Measurements from ENCODE around the gene SLC35D3.
"Not testable (repeated sequence)": the region's sequence is repeated elsewhere in the genome, so short reads cannot be mapped to it uniquely, and the experiment has no call there.

SLC35D3 gene

GRCh38 chr6:136921936-136922684 is at the start of gene SLC35D3:
Gene SLC35D3, plus strand, starts transcription at chr6:136922301. Its CDS starts 128 bp downstream, at chr6:136922429.
- DNase-seq = no peak

DNA sequence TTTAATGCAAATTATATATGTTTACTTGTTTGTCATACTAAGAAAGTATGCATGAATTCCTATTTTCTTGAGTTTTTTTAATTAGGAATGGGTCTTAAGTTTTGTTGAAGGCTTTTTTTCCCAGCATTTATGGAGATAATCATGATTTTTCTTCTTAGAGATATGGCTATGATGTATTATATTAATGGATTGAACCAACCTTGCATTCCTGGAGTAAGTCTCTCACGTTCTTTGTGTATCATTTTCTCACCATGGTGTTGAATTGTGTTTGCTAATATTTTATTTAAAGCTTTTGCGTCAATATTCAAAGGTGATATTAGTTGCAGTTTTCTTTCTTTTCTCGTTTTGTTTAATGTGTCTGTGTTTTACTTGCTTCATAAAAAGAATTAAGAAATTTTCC is 48.4 kb upstream of the SLC35D3 start:
- DNase-seq = no peak

- not testable (repeated sequence) for DNase-seq
Observed at GRCh38 chr6:136876469-136876868, 45.6 kb upstream of the SLC35D3 start.

DNA sequence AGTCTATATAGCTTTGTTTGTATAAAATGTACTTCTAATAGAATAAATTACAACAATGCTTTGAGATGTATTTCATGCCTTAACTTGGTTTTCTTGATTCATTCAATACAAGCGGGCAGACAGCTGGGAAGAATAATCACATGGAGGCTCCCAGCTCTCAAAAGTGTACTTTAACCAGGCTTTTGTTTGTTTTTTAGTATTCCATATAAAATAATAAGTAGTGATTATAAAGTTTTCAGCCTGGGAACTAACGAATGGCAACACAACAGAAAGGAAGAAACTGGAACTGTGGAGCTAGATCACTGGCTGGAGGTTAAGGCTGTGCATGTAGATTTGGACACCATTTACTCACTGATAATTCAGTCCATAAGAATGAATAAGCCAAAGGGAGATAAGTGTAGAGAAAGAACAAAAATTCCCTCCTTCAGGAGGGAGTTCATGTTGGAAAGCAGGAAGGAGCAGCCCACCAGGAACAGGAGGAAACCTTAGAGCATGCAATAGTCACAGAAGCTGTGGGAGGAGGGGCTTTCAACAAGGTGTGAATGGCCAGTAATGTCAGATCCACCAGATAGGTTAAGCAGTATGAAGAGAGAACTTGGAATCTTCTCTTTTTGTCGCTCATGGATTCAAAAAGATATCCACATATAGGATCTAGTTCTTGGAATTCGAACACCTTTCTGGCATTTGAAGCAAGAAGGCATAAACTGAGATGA is 41.2 kb upstream of the SLC35D3 start:
- no peak for DNase-seq

- no peak for DNase-seq
Observed at GRCh38 chr6:136886091-136886490, 36.0 kb upstream of the SLC35D3 start.

GRCh38 chr6:136887953-136888352 is 34.1 kb upstream of the SLC35D3 start:
- DNase-seq = no peak

DNA sequence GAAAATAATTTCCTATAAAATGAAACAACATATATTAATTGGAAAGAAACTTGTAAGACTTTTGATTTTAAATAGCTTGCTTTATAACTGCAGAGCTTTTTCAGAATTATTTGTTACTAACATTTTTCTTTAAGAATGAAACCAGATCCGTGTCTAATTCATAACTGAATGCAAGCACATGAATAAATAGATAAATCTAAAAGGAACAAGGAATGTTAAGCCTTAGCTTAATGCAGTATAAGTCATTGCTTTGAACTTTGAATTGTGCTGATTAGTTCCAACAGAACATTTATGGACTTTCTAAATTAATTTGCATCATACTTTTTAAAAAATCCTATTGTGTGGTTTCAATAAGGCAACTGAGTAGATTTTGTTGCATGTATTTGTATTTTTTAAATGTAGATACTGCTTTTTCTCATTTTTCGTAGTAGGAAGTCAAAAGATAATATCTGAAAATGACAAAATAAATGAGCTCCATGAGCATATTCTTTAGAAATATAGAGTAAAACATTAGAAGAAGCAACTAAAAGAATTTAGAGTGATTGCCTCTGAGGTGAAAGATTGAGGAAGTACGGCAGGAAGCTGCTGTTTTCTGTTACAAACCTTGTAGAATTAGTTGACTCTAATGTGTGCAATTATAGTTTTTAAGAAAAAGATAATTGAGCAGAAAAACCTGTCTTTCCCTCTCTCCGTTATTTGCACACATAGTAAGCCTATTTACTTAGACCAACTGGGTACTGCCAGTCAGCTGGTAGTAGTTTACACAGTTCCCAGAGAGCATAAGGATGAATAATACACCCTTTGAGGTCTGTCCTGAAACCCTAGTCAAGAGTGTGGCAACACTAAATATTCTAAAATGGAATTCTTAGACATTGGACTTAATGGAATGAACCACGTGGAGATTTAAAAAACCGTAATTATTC is 32.6 kb upstream of the SLC35D3 start:
- no peak for DNase-seq

- DNase-seq = no peak
Observed at GRCh38 chr6:136890194-136890839, 31.8 kb upstream of the SLC35D3 start.

- DNase-seq = no peak
Observed at GRCh38 chr6:136890986-136891385, 31.1 kb upstream of the SLC35D3 start.

- DNase-seq = no peak
Observed at GRCh38 chr6:136893187-136893586, 28.9 kb upstream of the SLC35D3 start.

DNA sequence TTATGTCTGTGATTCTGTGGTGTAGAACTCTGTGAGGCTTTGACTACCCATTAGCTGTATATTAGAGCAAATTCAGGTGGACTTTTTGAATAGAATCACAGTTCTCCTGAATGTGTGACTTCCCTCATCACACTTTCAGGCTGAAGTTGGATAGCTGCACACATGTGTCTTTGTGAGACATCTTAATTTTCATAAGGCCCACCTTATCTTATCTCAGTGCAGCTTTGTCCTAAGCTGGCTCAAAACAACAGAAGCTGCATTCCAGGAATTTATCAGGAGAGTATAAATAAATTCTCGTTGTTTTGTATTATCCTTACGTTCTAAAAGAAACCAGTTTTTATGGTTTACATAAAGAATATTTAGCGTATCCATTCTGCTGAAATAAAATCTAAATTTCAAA is 26.2 kb upstream of the SLC35D3 start:
- no peak for DNase-seq

DNA sequence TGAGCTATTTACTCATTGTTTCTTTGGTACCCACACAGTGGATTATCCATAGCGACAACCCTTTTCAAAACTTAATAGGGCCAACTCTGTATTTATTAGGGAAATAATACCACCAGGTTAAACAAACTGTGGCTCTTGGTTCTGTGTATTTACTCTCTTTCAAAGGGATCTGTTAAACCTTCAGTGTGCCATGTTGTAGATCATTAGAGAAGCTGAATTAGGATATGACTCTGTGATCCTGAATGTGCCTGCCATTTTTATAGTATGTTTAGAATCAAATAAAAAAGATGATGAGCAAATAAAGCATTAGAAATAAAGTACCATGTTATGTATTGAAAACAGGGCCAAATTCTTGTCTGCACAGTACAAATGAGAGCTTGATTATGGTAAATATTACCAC is 25.0 kb upstream of the SLC35D3 start:
- no peak for DNase-seq

DNA sequence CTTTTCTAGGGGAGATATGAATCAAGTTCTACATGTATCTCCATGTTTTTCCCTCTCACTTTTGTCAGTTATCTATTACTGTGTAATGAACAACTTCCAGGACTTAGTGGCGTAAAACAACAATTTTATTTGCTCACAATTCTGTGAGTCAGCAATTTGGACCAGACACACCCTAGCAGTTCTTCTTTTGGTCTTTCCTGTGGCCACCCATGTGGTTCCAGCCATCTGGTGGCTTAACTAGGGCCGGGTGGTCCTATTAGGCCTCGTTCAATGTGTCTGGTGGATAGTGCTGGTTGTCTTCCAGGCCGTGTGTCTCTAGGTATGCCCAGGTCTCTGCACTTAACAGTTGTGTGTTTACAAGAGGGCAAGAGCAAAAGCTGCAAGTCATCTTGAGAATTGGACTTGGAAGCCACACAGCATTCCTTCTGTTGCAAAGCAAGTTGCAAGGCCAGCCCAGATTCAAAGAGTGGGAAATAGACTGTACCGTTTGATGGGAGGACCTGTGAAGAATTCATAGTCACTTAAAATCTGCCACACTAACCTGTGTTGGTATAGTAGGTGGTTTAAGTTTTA is 20.8 kb upstream of the SLC35D3 start:
- no peak for DNase-seq

- DNase-seq = not testable (repeated sequence)
Observed at GRCh38 chr6:136904477-136904876, 17.6 kb upstream of the SLC35D3 start.

DNA sequence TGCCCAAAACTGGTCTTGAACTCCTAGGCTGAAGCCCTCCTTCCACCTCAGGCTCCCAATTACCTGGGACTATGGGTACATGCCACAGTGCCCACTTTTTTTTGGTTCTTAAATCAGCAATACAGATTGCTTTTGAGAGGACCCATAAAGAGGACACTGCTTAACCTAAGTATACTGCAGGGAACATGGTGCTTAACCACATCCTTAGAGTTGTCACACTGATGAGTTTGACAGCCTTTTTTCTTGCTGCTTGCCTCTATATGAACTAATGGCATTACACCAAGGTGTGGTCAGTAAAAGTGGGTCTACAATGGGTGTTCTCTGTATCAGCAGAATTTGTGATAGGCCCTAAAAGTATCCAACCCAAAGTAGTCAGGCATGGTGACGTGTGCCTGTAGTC is 7.2 kb upstream of the SLC35D3 start:
- no peak for DNase-seq

- no peak for DNase-seq
Observed at GRCh38 chr6:136918706-136919105, 3.4 kb upstream of the SLC35D3 start.

DNA sequence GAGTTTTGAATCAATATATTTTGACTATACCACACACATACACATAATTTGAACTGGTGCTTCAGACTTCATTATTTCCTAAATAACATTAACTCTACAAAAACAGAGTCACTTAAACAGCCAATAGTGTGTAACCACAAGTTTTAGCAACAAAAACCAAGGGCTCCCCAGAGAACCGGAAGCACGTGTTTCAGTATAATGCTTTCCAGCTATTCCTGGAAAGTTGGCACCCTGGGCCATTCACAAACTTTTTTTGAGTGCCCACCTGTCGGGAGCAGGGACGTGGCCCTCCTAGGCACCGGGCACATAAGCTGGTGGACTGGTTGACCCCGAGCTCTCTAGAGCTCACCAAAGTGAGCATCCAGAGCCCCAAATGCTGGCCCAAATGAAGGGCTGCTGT is 1.9 kb upstream of the SLC35D3 start:
- DNase-seq = no peak

- no peak for DNase-seq
Observed at GRCh38 chr6:136920671-136921380, 1.3 kb upstream of the SLC35D3 start.

DNA sequence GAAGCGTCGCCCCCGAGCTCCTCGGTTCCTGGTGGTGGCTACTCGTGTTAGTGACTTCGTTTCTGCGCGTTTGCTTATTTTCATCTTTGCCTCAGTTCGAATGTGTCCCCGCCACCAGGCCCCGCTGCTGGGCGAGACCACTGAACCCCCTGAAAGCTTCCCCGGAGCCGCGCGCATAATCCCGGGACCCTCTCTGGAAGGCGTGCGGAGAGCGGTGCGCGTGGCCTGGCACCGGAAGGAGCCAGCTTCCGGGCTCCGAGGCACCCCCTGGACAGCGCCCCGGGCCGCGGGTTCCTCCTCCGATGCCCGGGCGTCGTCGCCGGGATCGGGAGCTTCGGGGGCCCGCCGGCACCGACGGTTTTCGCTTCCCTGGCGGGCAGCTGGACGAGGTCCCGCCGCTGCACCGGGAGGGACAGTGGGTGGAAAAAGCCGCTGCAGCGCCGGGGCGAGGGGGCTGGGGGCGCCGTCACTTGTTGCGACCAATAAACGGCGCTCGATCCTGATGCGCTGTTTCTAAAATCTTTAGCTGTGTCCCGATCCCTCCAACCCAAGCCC is 643 bp upstream of the SLC35D3 start:
- DNase-seq = no peak

GRCh38 chr6:136922685-136923006 is 545 bp downstream of the SLC35D3 start:
- DNase-seq = no peak

- DNase-seq = no peak
Observed at GRCh38 chr6:136923116-136923953, 1.2 kb downstream of the SLC35D3 start.

Measured in NCI-H2227 treated with DMSO at 0.1 percent for 48 hours (cell line).